Ishikawa (cell line): ENCODE results near the gene SNAI3.

Source experiments
- CEBPB ChIP-seq: IDR thresholded peaks from 2 replicates; pipeline ENCODE4 v1.6.1; 2012
- EP300 ChIP-seq: IDR thresholded peaks from 2 replicates; pipeline ENCODE4 v1.6.1; 2012; ENCODE audit warnings: borderline replicate concordance
- FOXM1 ChIP-seq: IDR thresholded peaks from 2 replicates; pipeline ENCODE4 v1.6.1; 2012; ENCODE audit warnings: low read depth, borderline replicate concordance
- NFIC ChIP-seq: IDR thresholded peaks from 2 replicates; pipeline ENCODE4 v1.6.1; 2012
- RAD21 ChIP-seq: IDR thresholded peaks from 2 replicates; pipeline ENCODE4 v1.6.1; 2012; ENCODE audit warnings: low read depth
- REST ChIP-seq: IDR thresholded peaks from 2 replicates; pipeline ENCODE4 v1.6.1; 2012; ENCODE audit warnings: low read depth, mild to moderate bottlenecking
- TAF1 ChIP-seq: IDR thresholded peaks from 2 replicates; pipeline ENCODE4 v1.6.1; 2012; ENCODE audit warnings: low read depth, mild to moderate bottlenecking
- TEAD4 ChIP-seq: IDR thresholded peaks from 2 replicates; pipeline ENCODE4 v1.6.1; 2012
- USF1 ChIP-seq: IDR thresholded peaks from 2 replicates; pipeline ENCODE4 v1.6.1; 2012
- YY1 ChIP-seq: IDR thresholded peaks from 2 replicates; pipeline ENCODE4 v1.6.1; 2012; ENCODE audit warnings: low read depth
- ZBTB7A ChIP-seq: IDR thresholded peaks from 2 replicates; pipeline ENCODE4 v1.6.1; 2012; ENCODE audit warnings: low read depth
- TF ChIP-seq, protein P1 (sequence below): IDR thresholded peaks from 2 replicates; pipeline ENCODE4 v1.6.1; 2012

GRCh38 chr16:88649924-88650748, 36.2 kb downstream of the SNAI3 start:
- TF ChIP-seq RAD21 (no peak), TAF1 (no peak), USF1 (no peak), EP300 (no peak), CEBPB (peak; percentile 30; the same call in 1 of the 2 replicates), FOXM1 (no peak), ZBTB7A (peak; percentile 93), REST (no peak), TEAD4 (no peak), YY1 (no peak), NFIC (no peak)
- TF ChIP-seq, protein P1, sequence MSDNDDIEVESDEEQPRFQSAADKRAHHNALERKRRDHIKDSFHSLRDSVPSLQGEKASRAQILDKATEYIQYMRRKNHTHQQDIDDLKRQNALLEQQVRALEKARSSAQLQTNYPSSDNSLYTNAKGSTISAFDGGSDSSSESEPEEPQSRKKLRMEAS, result no peak
